ENCODE measurements around the gene VIT.

Gene VIT

GRCh38 chr2:36807223-36807886 is 110.8 kb downstream of the VIT start:
- DNase-seq (ENCODE audit: low read depth) = no peak
- H3K4me3 ChIP-seq (ENCODE audit: low read depth, low read length) = no peak overlapping the region
- TF ChIP-seq CTCF (IDR thresholded peaks at IDR 0.05; ENCODE audit: low read depth, low read length, missing control alignments) = no peak
- in situ Hi-C loops (cut with HindIII; ENCODE audit: low sequenced_read_pairs) = no loop called here

DNA sequence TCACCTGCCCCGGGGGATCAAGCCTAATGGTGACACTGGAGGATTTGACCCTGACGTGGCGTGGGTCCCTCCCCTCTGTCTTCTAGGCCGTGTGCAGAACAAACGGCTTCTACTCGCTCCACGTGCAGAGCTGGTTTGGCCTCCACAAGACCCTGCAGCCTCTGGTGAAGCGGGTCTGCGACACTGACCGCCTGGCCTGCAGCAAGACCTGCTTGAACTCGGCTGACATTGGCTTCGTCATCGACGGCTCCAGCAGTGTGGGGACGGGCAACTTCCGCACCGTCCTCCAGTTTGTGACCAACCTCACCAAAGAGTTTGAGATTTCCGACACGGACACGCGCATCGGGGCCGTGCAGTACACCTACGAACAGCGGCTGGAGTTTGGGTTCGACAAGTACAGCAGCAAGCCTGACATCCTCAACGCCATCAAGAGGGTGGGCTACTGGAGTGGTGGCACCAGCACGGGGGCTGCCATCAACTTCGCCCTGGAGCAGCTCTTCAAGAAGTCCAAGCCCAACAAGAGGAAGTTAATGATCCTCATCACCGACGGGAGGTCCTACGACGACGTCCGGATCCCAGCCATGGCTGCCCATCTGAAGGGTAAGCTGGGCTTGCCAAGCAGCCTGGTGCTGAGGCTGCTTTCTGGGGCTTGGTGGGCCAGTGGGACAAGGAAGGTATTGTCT is 112.0 kb downstream of the VIT start:
- TF ChIP-seq CTCF (IDR thresholded peaks at IDR 0.05; ENCODE audit: low read depth, low read length, missing control alignments) = no peak
- H3K4me3 ChIP-seq (ENCODE audit: low read depth, low read length) = no peak overlapping the region
- in situ Hi-C loops (cut with HindIII; ENCODE audit: low sequenced_read_pairs) = no loop called here
- no peak for DNase-seq (ENCODE audit: low read depth)

- no peak for TF ChIP-seq CTCF (IDR thresholded peaks at IDR 0.05; ENCODE audit: low read depth, low read length, missing control alignments)
- DNase-seq (ENCODE audit: low read depth) = no peak
- in situ Hi-C loops (cut with HindIII; ENCODE audit: low sequenced_read_pairs) = no loop called here
These were observed 112.5 kb downstream of the VIT start for GRCh38 chr2:36809069-36809445.

DNA sequence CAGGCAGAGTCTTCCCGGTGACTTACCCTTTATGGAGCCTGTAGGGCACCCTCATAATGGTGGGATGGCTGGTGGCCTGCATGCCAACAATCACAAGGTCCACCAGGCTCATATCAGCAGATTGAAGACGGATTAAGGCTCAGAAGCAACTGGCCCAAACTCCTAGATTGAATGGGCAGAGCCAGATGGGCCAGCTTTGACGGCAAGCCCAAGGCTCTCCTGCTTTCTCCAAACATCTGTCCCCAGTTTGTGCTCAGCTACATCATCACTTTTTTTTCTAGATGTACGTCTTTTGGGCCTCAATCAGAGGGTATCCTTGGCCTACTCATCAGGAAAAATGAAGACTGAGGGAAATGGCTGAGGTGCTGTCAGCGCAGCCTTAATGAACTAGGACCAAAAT is 114.6 kb downstream of the VIT start:
- TF ChIP-seq CTCF (IDR thresholded peaks at IDR 0.05; ENCODE audit: low read depth, low read length, missing control alignments) = no peak
- in situ Hi-C loops (cut with HindIII; ENCODE audit: low sequenced_read_pairs) = no loop called here
- H3K4me3 ChIP-seq (ENCODE audit: low read depth, low read length) = no peak overlapping the region
- DNase-seq (ENCODE audit: low read depth) = no peak

More at GRCh38 chr2:36809069-36809445, 112.5 kb downstream of the VIT start:
- H3K4me3 ChIP-seq (ENCODE audit: low read depth, low read length) = no peak overlapping the region

- in situ Hi-C loops (cut with HindIII; ENCODE audit: low sequenced_read_pairs) = no loop called here
- no peak for DNase-seq (ENCODE audit: low read depth)
These were observed 115.7 kb downstream of the VIT start for GRCh38 chr2:36812196-36812595.

DNA sequence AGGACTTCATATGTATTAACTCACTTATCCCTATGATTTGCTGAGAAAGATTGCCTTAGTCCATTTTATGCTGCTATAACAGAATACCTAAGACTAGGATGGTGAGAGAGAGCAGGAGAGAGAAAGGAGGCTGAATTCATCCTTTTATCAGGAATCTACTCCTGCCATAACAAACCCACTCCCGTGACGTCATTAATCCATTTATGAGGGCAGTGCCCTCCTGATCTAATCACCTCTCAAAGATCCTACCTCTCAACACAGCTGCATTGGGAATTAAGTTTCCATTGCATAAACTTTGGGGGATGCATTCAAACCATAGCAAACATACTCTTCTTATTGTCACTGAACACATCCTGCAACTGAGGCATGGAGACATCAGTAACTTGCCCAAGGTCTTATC is 122.0 kb downstream of the VIT start:
- no peak for TF ChIP-seq CTCF (IDR thresholded peaks at IDR 0.05; ENCODE audit: low read depth, low read length, missing control alignments)
- DNase-seq (ENCODE audit: low read depth) = no peak

More at GRCh38 chr2:36812196-36812595, 115.7 kb downstream of the VIT start:
- TF ChIP-seq CTCF (IDR thresholded peaks at IDR 0.05; ENCODE audit: low read depth, low read length, missing control alignments) = no peak
- no peak overlapping the region for H3K4me3 ChIP-seq (ENCODE audit: low read depth, low read length)

More for the DNA sequence above, 122.0 kb downstream of the VIT start:
- no peak overlapping the region for H3K4me3 ChIP-seq (ENCODE audit: low read depth, low read length)
- in situ Hi-C loops (cut with HindIII; ENCODE audit: low sequenced_read_pairs) = no loop called here

All from astrocyte of the cerebellum (primary cell).